ENCODE results near the gene OPRL1.

OPRL1 gene

GRCh38 chr20:64048402-64049044, 31.4 kb upstream of the OPRL1 start:
- Histone ChIP-seq H4K12ac (ENCODE audit: low read depth, low read length) (no peak overlapping the region), H3K4me2 (ENCODE audit: low read length) (peak overlapping the region; percentile 51), H3K9ac (ENCODE audit: low read length) (no peak overlapping the region), H3K18ac (ENCODE audit: low read length) (no peak overlapping the region), H3K36me3 (ENCODE audit: control insufficient read depth in 1 of 2, insufficient read depth in 2 of 2, low read length in 2 of 2) (no peaks in the 10 kb centered on the region), H2AFZ (ENCODE audit: insufficient read depth, low read length, poor library complexity) (no peak overlapping the region), H2BK5ac (ENCODE audit: low read depth, low read length, poor library complexity) (no peak overlapping the region), H2BK12ac (ENCODE audit: low read length) (no peak overlapping the region), H4K8ac (ENCODE audit: low read depth, low read length) (no peak overlapping the region), H3K79me2 (ENCODE audit: control insufficient read depth, insufficient read depth, low read length, poor library complexity) (no peaks in the 10 kb centered on the region), H3K4ac (ENCODE audit: low read depth, low read length) (no peak overlapping the region), H3K4me3 (ENCODE audit: low read depth, low read length) (no peak overlapping the region), H2AK5ac (ENCODE audit: low read length) (no peak overlapping the region), H3K4me1 (ENCODE audit: control insufficient read depth in 1 of 2, insufficient read depth in 2 of 2, low read length in 2 of 2) (peaks cover 0 to 14% of the 10 kb centered on the region in 2 experiments), H3K9me3 (ENCODE audit: insufficient read depth, low read depth, low read length) (no peaks in the 10 kb centered on the region), H3K27me3 (ENCODE audit: insufficient read depth, low read length) (peaks cover 37% of the 10 kb centered on the region), H2BK120ac (ENCODE audit: insufficient read depth, low read length, poor library complexity) (no peak overlapping the region), H3K79me1 (ENCODE audit: low read length) (no peaks in the 10 kb centered on the region), H4K91ac (ENCODE audit: low read depth, low read length) (no peak overlapping the region), H3K23ac (ENCODE audit: low read length) (no peak overlapping the region), H3K27ac (ENCODE audit: low read depth, low read length) (no peak overlapping the region), H3K14ac (ENCODE audit: low read length) (no peak overlapping the region)
- no peak for DNase-seq
- no CpG with 5 or more reads among the region's 101 CpGs for WGBS (ENCODE audit: extremely low coverage, insufficient coverage, insufficient read length)

DNA sequence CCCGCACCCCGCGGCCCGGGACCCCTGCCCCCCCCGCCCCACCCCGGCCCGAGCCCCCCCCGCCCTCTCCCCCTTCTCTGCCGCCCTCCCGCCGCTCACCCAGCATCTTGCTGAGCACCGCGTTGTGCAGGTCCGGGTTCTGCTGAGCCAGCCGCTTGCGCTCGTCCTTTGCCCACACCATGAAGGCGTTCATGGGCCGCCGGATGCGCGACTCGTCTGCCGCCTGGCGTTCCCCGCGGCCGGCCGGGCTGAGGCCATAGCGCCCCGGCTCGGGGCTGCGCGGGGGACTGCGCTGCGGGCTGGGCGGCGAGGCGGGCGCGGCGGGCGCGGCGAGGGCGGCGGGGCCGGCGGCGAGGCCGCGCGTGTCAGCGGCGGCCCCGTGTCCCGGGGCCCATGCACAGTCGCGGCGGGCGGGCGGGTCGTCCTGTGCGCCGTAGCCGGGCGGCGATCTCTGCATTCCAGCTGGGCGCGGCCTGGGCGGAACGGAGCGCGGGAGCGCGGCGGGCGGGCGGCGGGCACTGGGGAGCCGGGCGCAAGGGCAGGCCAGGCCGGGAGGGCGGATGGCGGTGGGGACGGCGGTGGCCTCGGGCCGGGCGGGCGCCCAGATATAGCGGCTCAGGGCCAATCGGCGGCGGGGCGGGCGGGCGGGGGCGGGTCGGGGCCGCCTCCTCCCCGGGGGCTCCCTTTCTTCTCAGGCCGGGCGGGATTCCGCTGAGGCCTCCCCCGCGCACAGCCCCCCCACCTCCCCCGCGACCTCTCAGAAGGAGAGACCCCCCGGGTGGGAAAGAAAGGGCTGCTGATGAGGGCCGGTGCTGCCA, 30.6 kb upstream of the OPRL1 start, which contains the start of gene SOX18:
Gene SOX18 (minus strand): TSS at position 580 of the 818 bp plus-strand sequence. CDS start 123 bp downstream, at position 457.
- peaks cover 2% of the 10 kb centered on the region for H3K79me1 ChIP-seq (ENCODE audit: low read length)
- peak within 1 kb of the TSS; percentile 51 for H3K4me2 ChIP-seq (ENCODE audit: low read length)
- H3K4ac ChIP-seq (ENCODE audit: low read depth, low read length): no peak within 1 kb of the TSS
- H2AK5ac ChIP-seq (ENCODE audit: low read length): no peak within 1 kb of the TSS
- no peaks in the 10 kb centered on the region for H3K36me3 ChIP-seq (ENCODE audit: control insufficient read depth in 1 of 2, insufficient read depth in 2 of 2, low read length in 2 of 2)
- H3K23ac ChIP-seq (ENCODE audit: low read length): no peak within 1 kb of the TSS
- H3K27ac ChIP-seq (ENCODE audit: low read depth, low read length): no peak within 1 kb of the TSS
- H2BK5ac ChIP-seq (ENCODE audit: low read depth, low read length, poor library complexity): no peak within 1 kb of the TSS
- H2BK120ac ChIP-seq (ENCODE audit: insufficient read depth, low read length, poor library complexity): no peak within 1 kb of the TSS
- WGBS (ENCODE audit: extremely low coverage, insufficient coverage, insufficient read length): no CpG with 5 or more reads among the region's 111 CpGs
- H4K91ac ChIP-seq (ENCODE audit: low read depth, low read length): no peak within 1 kb of the TSS
- peaks cover 37% of the 10 kb centered on the region for H3K27me3 ChIP-seq (ENCODE audit: insufficient read depth, low read length)
- H3K4me3 ChIP-seq (ENCODE audit: low read depth, low read length): no peak within 1 kb of the TSS
- H3K18ac ChIP-seq (ENCODE audit: low read length): no peak within 1 kb of the TSS
- H4K12ac ChIP-seq (ENCODE audit: low read depth, low read length): no peak within 1 kb of the TSS
- H3K4me1 ChIP-seq (ENCODE audit: control insufficient read depth in 1 of 2, insufficient read depth in 2 of 2, low read length in 2 of 2): peaks cover 6 to 20% of the 10 kb centered on the region in 2 experiments
- H3K79me2 ChIP-seq (ENCODE audit: control insufficient read depth, insufficient read depth, low read length, poor library complexity): no peaks in the 10 kb centered on the region
- H2AFZ ChIP-seq (ENCODE audit: insufficient read depth, low read length, poor library complexity): no peak within 1 kb of the TSS
- DNase-seq: peak in 1 of 2 donors; percentile 38
- no peaks in the 10 kb centered on the region for H3K9me3 ChIP-seq (ENCODE audit: insufficient read depth, low read depth, low read length)
- H2BK12ac ChIP-seq (ENCODE audit: low read length): no peak within 1 kb of the TSS
- H3K9ac ChIP-seq (ENCODE audit: low read length): no peak within 1 kb of the TSS
- H3K14ac ChIP-seq (ENCODE audit: low read length): no peak within 1 kb of the TSS
- H4K8ac ChIP-seq (ENCODE audit: low read depth, low read length): no peak within 1 kb of the TSS

- no peak overlapping the region for H4K12ac ChIP-seq (ENCODE audit: low read depth, low read length)
- no peak overlapping the region for H3K23ac ChIP-seq (ENCODE audit: low read length)
- peaks cover 8 to 21% of the 10 kb centered on the region in 2 experiments for H3K4me1 ChIP-seq (ENCODE audit: control insufficient read depth in 1 of 2, insufficient read depth in 2 of 2, low read length in 2 of 2)
- no peaks in the 10 kb centered on the region for H3K36me3 ChIP-seq (ENCODE audit: control insufficient read depth in 1 of 2, insufficient read depth in 2 of 2, low read length in 2 of 2)
- H2AK5ac ChIP-seq (ENCODE audit: low read length): no peak overlapping the region
- H3K18ac ChIP-seq (ENCODE audit: low read length): no peak overlapping the region
- peak overlapping the region; percentile 7 for H3K4me2 ChIP-seq (ENCODE audit: low read length)
- WGBS (ENCODE audit: extremely low coverage, insufficient coverage, insufficient read length): no CpG with 5 or more reads among the region's 16 CpGs
- no peak overlapping the region for H4K8ac ChIP-seq (ENCODE audit: low read depth, low read length)
- DNase-seq: no peak
- H3K14ac ChIP-seq (ENCODE audit: low read length): no peak overlapping the region
- peaks cover 37% of the 10 kb centered on the region for H3K27me3 ChIP-seq (ENCODE audit: insufficient read depth, low read length)
- peaks cover 4% of the 10 kb centered on the region for H3K79me1 ChIP-seq (ENCODE audit: low read length)
- no peak overlapping the region for H2BK5ac ChIP-seq (ENCODE audit: low read depth, low read length, poor library complexity)
- H3K4ac ChIP-seq (ENCODE audit: low read depth, low read length): no peak overlapping the region
- no peaks in the 10 kb centered on the region for H3K79me2 ChIP-seq (ENCODE audit: control insufficient read depth, insufficient read depth, low read length, poor library complexity)
- H2BK12ac ChIP-seq (ENCODE audit: low read length): no peak overlapping the region
- no peak overlapping the region for H2AFZ ChIP-seq (ENCODE audit: insufficient read depth, low read length, poor library complexity)
- no peak overlapping the region for H2BK120ac ChIP-seq (ENCODE audit: insufficient read depth, low read length, poor library complexity)
- no peak overlapping the region for H4K91ac ChIP-seq (ENCODE audit: low read depth, low read length)
- H3K9me3 ChIP-seq (ENCODE audit: insufficient read depth, low read depth, low read length): no peaks in the 10 kb centered on the region
- no peak overlapping the region for H3K4me3 ChIP-seq (ENCODE audit: low read depth, low read length)
- no peak overlapping the region for H3K9ac ChIP-seq (ENCODE audit: low read length)
- H3K27ac ChIP-seq (ENCODE audit: low read depth, low read length): no peak overlapping the region
These were observed 30.0 kb upstream of the OPRL1 start for GRCh38 chr20:64049878-64050260.

GRCh38 chr20:64050261-64051032, 29.4 kb upstream of the OPRL1 start:
- Histone ChIP-seq H2AFZ (ENCODE audit: insufficient read depth, low read length, poor library complexity) (no peak overlapping the region), H3K27ac (ENCODE audit: low read depth, low read length) (no peak overlapping the region), H3K4me2 (ENCODE audit: low read length) (no peak overlapping the region), H3K4me1 (ENCODE audit: control insufficient read depth in 1 of 2, insufficient read depth in 2 of 2, low read length in 2 of 2) (peaks cover 12 to 24% of the 10 kb centered on the region in 2 experiments), H3K9ac (ENCODE audit: low read length) (no peak overlapping the region), H2BK5ac (ENCODE audit: low read depth, low read length, poor library complexity) (no peak overlapping the region), H3K36me3 (ENCODE audit: control insufficient read depth in 1 of 2, insufficient read depth in 2 of 2, low read length in 2 of 2) (no peaks in the 10 kb centered on the region), H3K9me3 (ENCODE audit: insufficient read depth, low read depth, low read length) (no peaks in the 10 kb centered on the region), H3K14ac (ENCODE audit: low read length) (no peak overlapping the region), H3K4ac (ENCODE audit: low read depth, low read length) (no peak overlapping the region), H3K18ac (ENCODE audit: low read length) (no peak overlapping the region), H4K12ac (ENCODE audit: low read depth, low read length) (no peak overlapping the region), H3K79me2 (ENCODE audit: control insufficient read depth, insufficient read depth, low read length, poor library complexity) (no peaks in the 10 kb centered on the region), H3K23ac (ENCODE audit: low read length) (no peak overlapping the region), H3K79me1 (ENCODE audit: low read length) (peaks cover 7% of the 10 kb centered on the region), H2BK120ac (ENCODE audit: insufficient read depth, low read length, poor library complexity) (no peak overlapping the region), H2BK12ac (ENCODE audit: low read length) (no peak overlapping the region), H4K8ac (ENCODE audit: low read depth, low read length) (no peak overlapping the region), H2AK5ac (ENCODE audit: low read length) (no peak overlapping the region), H3K4me3 (ENCODE audit: low read depth, low read length) (no peak overlapping the region), H4K91ac (ENCODE audit: low read depth, low read length) (no peak overlapping the region), H3K27me3 (ENCODE audit: insufficient read depth, low read length) (peaks cover 37% of the 10 kb centered on the region)
- DNase-seq: no peak
- WGBS (ENCODE audit: extremely low coverage, insufficient coverage, insufficient read length): no CpG with 5 or more reads among the region's 23 CpGs
